Sigmoid colon (tissue), 3 donors: ENCODE data around the gene GBP6.

ENCODE experiments used
- POLR2A ChIP-seq, 2 donors: fragments of 450-650 bp; IDR thresholded peaks; one replicate each; pipeline ENCODE4 v1.6.1; 2016; ENCODE audit warnings: antibody characterized with exemption in 2 of 2, mild to moderate bottlenecking in 2 of 2, moderate library complexity in 2 of 2
- TF ChIP-seq, protein P1 (sequence below), 4 experiments: fragments of 450-650 bp in 3 of 4; fragments of 200-600 bp in 1 of 4; IDR thresholded peaks; one replicate each; pipeline ENCODE4 v1.5.1; 2016 to 2019; ENCODE audit warnings: antibody characterized with exemption in 4 of 4, mild to moderate bottlenecking in 3 of 4, moderate library complexity in 2 of 4

DNA sequence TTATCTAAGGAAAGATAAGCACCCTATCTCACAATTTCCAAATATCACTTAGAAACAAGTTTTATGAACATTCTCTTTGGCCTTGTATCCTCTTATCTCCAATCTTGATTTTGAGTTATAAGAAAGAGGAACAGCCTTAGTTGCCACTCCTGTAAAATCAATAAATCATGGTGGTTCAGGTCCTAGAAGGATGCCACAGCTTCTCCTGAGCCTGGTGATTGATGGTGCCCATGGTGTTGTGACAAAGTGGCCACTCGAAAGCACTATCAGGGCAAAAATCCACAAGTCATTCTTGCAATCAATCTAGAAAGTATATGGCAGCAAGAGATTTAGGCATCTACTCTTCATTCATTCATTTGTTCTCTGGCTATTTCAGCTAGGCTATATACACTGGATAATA, 27.8 kb downstream of the GBP6 start:
- TF ChIP-seq, protein P1, sequence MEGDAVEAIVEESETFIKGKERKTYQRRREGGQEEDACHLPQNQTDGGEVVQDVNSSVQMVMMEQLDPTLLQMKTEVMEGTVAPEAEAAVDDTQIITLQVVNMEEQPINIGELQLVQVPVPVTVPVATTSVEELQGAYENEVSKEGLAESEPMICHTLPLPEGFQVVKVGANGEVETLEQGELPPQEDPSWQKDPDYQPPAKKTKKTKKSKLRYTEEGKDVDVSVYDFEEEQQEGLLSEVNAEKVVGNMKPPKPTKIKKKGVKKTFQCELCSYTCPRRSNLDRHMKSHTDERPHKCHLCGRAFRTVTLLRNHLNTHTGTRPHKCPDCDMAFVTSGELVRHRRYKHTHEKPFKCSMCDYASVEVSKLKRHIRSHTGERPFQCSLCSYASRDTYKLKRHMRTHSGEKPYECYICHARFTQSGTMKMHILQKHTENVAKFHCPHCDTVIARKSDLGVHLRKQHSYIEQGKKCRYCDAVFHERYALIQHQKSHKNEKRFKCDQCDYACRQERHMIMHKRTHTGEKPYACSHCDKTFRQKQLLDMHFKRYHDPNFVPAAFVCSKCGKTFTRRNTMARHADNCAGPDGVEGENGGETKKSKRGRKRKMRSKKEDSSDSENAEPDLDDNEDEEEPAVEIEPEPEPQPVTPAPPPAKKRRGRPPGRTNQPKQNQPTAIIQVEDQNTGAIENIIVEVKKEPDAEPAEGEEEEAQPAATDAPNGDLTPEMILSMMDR (IDR thresholded peaks at IDR 0.05): no peak
- no peak for TF ChIP-seq POLR2A (IDR thresholded peaks at IDR 0.05)
